Measurements from ENCODE around the gene NINJ2.
"Not testable (repeated sequence)": the region's sequence is repeated elsewhere in the genome, so short reads cannot be mapped to it uniquely, and the experiment has no call there.

The NINJ2 gene

GRCh38 chr12:669576-669945, 6.3 kb upstream of the NINJ2 start:
- no peak for DNase-seq

- no peak for DNase-seq
These were observed 4.8 kb upstream of the NINJ2 start for GRCh38 chr12:668090-668481.

- DNase-seq: peak; percentile 77
These were observed 3.6 kb upstream of the NINJ2 start for GRCh38 chr12:666766-667308.

GRCh38 chr12:666066-666465, 2.8 kb upstream of the NINJ2 start:
- DNase-seq: no peak

- no peak for DNase-seq
These were observed 1.5 kb upstream of the NINJ2 start for GRCh38 chr12:664779-665092.

- no peak for DNase-seq
These were observed 982 bp upstream of the NINJ2 start for GRCh38 chr12:664075-664778.

GRCh38 chr12:662566-663292, 516 bp downstream of the NINJ2 start:
- DNase-seq: no peak

- DNase-seq: no peak
These were observed 1.3 kb downstream of the NINJ2 start for GRCh38 chr12:661720-662486.

GRCh38 chr12:659090-659683, 4.1 kb downstream of the NINJ2 start:
- no peak for DNase-seq

- DNase-seq: no peak
These were observed 12.3 kb downstream of the NINJ2 start for GRCh38 chr12:650983-651382.

- DNase-seq: no peak
These were observed 15.7 kb downstream of the NINJ2 start for GRCh38 chr12:647385-648085.

- no peak for DNase-seq
These were observed 16.5 kb downstream of the NINJ2 start for GRCh38 chr12:646442-647384.

- no peak for DNase-seq
These were observed 17.6 kb downstream of the NINJ2 start for GRCh38 chr12:645563-646071.

- DNase-seq: no peak
These were observed 18.3 kb downstream of the NINJ2 start for GRCh38 chr12:644818-645552.

GRCh38 chr12:644303-644639, 19.0 kb downstream of the NINJ2 start:
- no peak for DNase-seq

GRCh38 chr12:643475-644302, 19.6 kb downstream of the NINJ2 start:
- DNase-seq: no peak

GRCh38 chr12:642633-643474, 20.4 kb downstream of the NINJ2 start:
- peak; percentile 87 for DNase-seq

- not testable (repeated sequence) for DNase-seq
These were observed 21.9 kb downstream of the NINJ2 start for GRCh38 chr12:641321-641720.

GRCh38 chr12:640773-641172, 22.5 kb downstream of the NINJ2 start:
- DNase-seq: no peak

All from activated CD4-positive, alpha-beta T cell treated with anti-CD3 and anti-CD28 coated beads, Interleukin-2, amount 50 U/mL, for 16 hours (primary cell).